ENCODE results near the gene GPS2. TPM values are rescaled to one million over a fixed set of nuclear protein-coding genes. Genes with fewer than 3 reads are reported as not detected.

GPS2 gene
- total RNA-seq, 1 experiment from 2014 or later = 62.6 TPM

DNA sequence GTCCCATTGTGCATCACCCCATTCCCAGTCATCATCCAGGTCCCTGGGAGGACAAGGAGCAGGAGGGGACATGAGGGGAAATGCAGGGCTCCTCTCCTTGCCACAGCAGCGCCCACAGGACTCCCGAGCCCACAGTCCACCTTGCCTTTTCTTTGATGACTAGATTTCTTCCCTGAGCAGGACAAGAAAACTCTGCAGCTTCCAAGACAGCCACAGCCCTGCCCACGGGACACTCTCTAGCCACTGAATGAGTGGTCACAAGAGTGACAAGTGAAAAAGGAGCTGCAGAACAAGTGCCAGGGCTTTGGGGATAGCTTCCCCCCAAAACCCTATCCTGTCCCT lies 9.2 kb upstream of the GPS2 start:
- Histone ChIP-seq H3K4me1 (ENCODE audit: insufficient read depth, low read length) (no peaks in the 10 kb centered on the region), H3K23me2 (ENCODE audit: insufficient read length, low read depth, low read length, poor library complexity, severe bottlenecking) (peaks cover 6% of the 10 kb centered on the region), H3K56ac (ENCODE audit: insufficient read length, low read depth, low read length) (no peak overlapping the region), H2BK12ac (ENCODE audit: insufficient read length, low read depth, low read length) (no peak overlapping the region), H3K79me2 (ENCODE audit: insufficient read depth, low read length) (peaks cover 2% of the 10 kb centered on the region; the same call in 1 of the 2 replicates), H4K91ac (ENCODE audit: insufficient read length, low read depth, low read length) (no peak overlapping the region), H3K23ac (ENCODE audit: insufficient read length, low read depth, low read length) (no peak overlapping the region), H2BK20ac (ENCODE audit: low read depth, low read length, poor library complexity, severe bottlenecking) (no peak overlapping the region), H3K18ac (ENCODE audit: insufficient read length, low read depth, low read length) (no peak overlapping the region), H2AK5ac (ENCODE audit: insufficient read length, low read length) (no peak overlapping the region), H3K27ac (ENCODE audit: insufficient read length, low read depth, low read length) (no peak overlapping the region), H2BK120ac (ENCODE audit: low read depth, low read length, poor library complexity, severe bottlenecking) (no peak overlapping the region), H2BK5ac (ENCODE audit: insufficient read length, low read length) (no peak overlapping the region), H3T11ph (ENCODE audit: low read length) (no peak overlapping the region), H2AFZ (ENCODE audit: low read length) (no peak overlapping the region), H3K9me3 (ENCODE audit: control insufficient read depth, low read depth, low read length) (no peaks in the 10 kb centered on the region), H3K4me2 (ENCODE audit: insufficient read depth, insufficient read length, low read length) (no peak overlapping the region), H2BK15ac (ENCODE audit: low read depth, low read length) (no peak overlapping the region), H4K5ac (ENCODE audit: insufficient read length, low read depth, low read length) (no peak overlapping the region), H3K14ac (ENCODE audit: insufficient read depth, low read length) (no peak overlapping the region), H4K8ac (replicated peaks; ENCODE audit: insufficient read length, low read depth, low read length) (no peak overlapping the region), H3K79me1 (ENCODE audit: insufficient read depth, low read depth, low read length, poor library complexity, severe bottlenecking) (no peaks in the 10 kb centered on the region), H4K20me1 (ENCODE audit: control insufficient read depth, insufficient read depth, insufficient read length) (no peaks in the 10 kb centered on the region), H3K9ac (ENCODE audit: extremely low read depth, insufficient read length, low read length) (no peak overlapping the region), H3K27me3 (ENCODE audit: insufficient read depth, low read length) (no peaks in the 10 kb centered on the region), H3K4ac (ENCODE audit: low read depth, low read length) (no peak overlapping the region)
- no peak for DNase-seq
- Mint-ChIP-seq H3K27ac (peak overlapping the region in 1 of 3 experiments; percentile 70; a peak in 1 of 7 replicates), H3K36me3 (ENCODE audit: insufficient read depth in 1 of 3, low read depth in 3 of 3) (peaks cover 36 to 68% (median 66%) of the 10 kb centered on the region in 3 experiments; a peak in 6 of 7 replicates), H3K4me1 (peaks cover 11% of the 10 kb centered on the region in 2 experiments), H3K9me3 (no peaks in the 10 kb centered on the region), H3K4me3 (peak overlapping the region in 1 of 2 experiments; percentile 48; a peak in 2 of 5 replicates), H3K27me3 (ENCODE audit: low read depth) (no peaks in the 10 kb centered on the region)
- WGBS (ENCODE audit: extremely low coverage, insufficient read length, low lambda C conversion rate) = no CpG with 5 or more reads among the region's 3 CpGs
- TF ChIP-seq, protein P1, sequence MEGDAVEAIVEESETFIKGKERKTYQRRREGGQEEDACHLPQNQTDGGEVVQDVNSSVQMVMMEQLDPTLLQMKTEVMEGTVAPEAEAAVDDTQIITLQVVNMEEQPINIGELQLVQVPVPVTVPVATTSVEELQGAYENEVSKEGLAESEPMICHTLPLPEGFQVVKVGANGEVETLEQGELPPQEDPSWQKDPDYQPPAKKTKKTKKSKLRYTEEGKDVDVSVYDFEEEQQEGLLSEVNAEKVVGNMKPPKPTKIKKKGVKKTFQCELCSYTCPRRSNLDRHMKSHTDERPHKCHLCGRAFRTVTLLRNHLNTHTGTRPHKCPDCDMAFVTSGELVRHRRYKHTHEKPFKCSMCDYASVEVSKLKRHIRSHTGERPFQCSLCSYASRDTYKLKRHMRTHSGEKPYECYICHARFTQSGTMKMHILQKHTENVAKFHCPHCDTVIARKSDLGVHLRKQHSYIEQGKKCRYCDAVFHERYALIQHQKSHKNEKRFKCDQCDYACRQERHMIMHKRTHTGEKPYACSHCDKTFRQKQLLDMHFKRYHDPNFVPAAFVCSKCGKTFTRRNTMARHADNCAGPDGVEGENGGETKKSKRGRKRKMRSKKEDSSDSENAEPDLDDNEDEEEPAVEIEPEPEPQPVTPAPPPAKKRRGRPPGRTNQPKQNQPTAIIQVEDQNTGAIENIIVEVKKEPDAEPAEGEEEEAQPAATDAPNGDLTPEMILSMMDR (conservative IDR thresholded peaks at IDR 0.05) = no peak; the same call in 2 of the 3 replicates

All from H9 (cell line).